Uterus (tissue), 4 donors: ENCODE measurements around the gene CERS6. TPM values are rescaled to one million over a fixed set of nuclear protein-coding genes. Genes with fewer than 3 reads are reported as not detected.

Experiments used
- DNase-seq, 2 donors: peaks; one replicate each; pipeline ENCODE4 v3.0.0-alpha.2; 2019 to 2020
- H3K27ac ChIP-seq, 2 donors: fragments of 200-600 bp; sonication (generic); 1 replicate in 1 of 2; 2 replicates in 1 of 2; pipeline ENCODE4 v1.5.1; 2016 to 2018
- H3K27me3 ChIP-seq, 2 donors: fragments of 200-600 bp; sonication (generic); one replicate each; pipeline ENCODE4 v1.5.1; 2018 to 2019; ENCODE audit warnings: control low read depth in 1 of 2
- H3K36me3 ChIP-seq, 2 donors: fragments of 200-600 bp; sonication (generic); one replicate each; pipeline ENCODE4 v1.5.1; 2019; ENCODE audit warnings: control low read depth in 1 of 2
- H3K4me1 ChIP-seq, 2 donors: fragments of 200-600 bp; sonication (generic); one replicate each; pipeline ENCODE4 v1.5.1; 2018 to 2019; ENCODE audit warnings: control low read depth in 1 of 2
- H3K4me3 ChIP-seq, 2 donors: fragments of 200-600 bp; sonication (generic); 1 replicate in 1 of 2; 2 replicates in 1 of 2; pipeline ENCODE4 v1.5.1; 2018 to 2019; ENCODE audit warnings: mild to moderate bottlenecking in 1 of 2
- H3K9me3 ChIP-seq, 2 donors: fragments of 200-600 bp; sonication (generic); one replicate each; pipeline ENCODE4 v1.5.1; 2019; ENCODE audit warnings: control low read depth in 1 of 2
- CTCF ChIP-seq, 4 experiments: fragments of 200-600 bp in 2 of 4; fragments of 450-650 bp in 2 of 4; sonication (generic) in 2 of 4; IDR thresholded peaks; one replicate each; pipeline ENCODE4 v1.5.1; 2016 to 2019; ENCODE audit warnings: antibody characterized with exemption in 4 of 4, mild to moderate bottlenecking in 2 of 4, moderate library complexity in 1 of 4
- POLR2A ChIP-seq, 2 donors: fragments of 450-650 bp; IDR thresholded peaks; one replicate each; pipeline ENCODE4 v1.6.1; 2016; ENCODE audit warnings: antibody characterized with exemption in 2 of 2, mild to moderate bottlenecking in 1 of 2, moderate library complexity in 1 of 2
- intact Hi-C: fragments of 100-400 bp; cut with DNase I; formaldehyde crosslinking; loops from one replicate; pipeline ENCODE4 v1.15.1; 2023; ENCODE audit warnings: low total_unique reads
- total RNA-seq, 4 donors: library from RNA; depleted of rRNA in 3 of 4; stranded (reverse); fragments of >200 nt in 3 of 4; gene quantifications; one replicate each; pipeline versions ENCODE4 v1.1.0 to v1.2.4, GENCODE V29; 2014 to 2023
- donor health status: DM: yes; HTN: yes; CAD: no.

CERS6 gene
- total RNA-seq, 4 donors from 2014 or later, result 20.0 to 47.2 (median 26.6) TPM

GRCh38 chr2:168470320-168471162 is 14.5 kb downstream of the CERS6 start:
- DNase-seq, result peak in 1 of 2 donors; percentile 48
- Histone ChIP-seq H3K4me1 (no peaks in the 10 kb centered on the region), H3K27ac (peak overlapping the region; percentile 79 to 81), H3K4me3 (no peak overlapping the region), H3K9me3 (no peaks in the 10 kb centered on the region), H3K27me3 (no peaks in the 10 kb centered on the region), H3K36me3 (no peaks in the 10 kb centered on the region)
- TF ChIP-seq CTCF (IDR thresholded peaks at IDR 0.05) (no peak), POLR2A (IDR thresholded peaks at IDR 0.05) (no peak)
- intact Hi-C loops, result no loop called here

- H3K27ac ChIP-seq, result peak overlapping the region; percentile 79 to 81
- H3K4me3 ChIP-seq, result no peak overlapping the region
- intact Hi-C loops, result no loop called here
- H3K27me3 ChIP-seq, result no peaks in the 10 kb centered on the region
- no peak for TF ChIP-seq POLR2A (IDR thresholded peaks at IDR 0.05)
- TF ChIP-seq CTCF (IDR thresholded peaks at IDR 0.05), result no peak
- DNase-seq, result no peak
- H3K36me3 ChIP-seq, result no peaks in the 10 kb centered on the region
- no peaks in the 10 kb centered on the region for H3K4me1 ChIP-seq
- no peaks in the 10 kb centered on the region for H3K9me3 ChIP-seq
These were observed 15.0 kb downstream of the CERS6 start for GRCh38 chr2:168471163-168471475.

- Histone ChIP-seq H3K4me1 (no peaks in the 10 kb centered on the region), H3K36me3 (no peaks in the 10 kb centered on the region), H3K4me3 (no peak overlapping the region), H3K27me3 (no peaks in the 10 kb centered on the region), H3K27ac (no peak overlapping the region), H3K9me3 (no peaks in the 10 kb centered on the region)
- no peak for DNase-seq
- intact Hi-C loops, result no loop called here
- TF ChIP-seq POLR2A (IDR thresholded peaks at IDR 0.05) (no peak), CTCF (IDR thresholded peaks at IDR 0.05) (no peak)
These were observed 19.6 kb downstream of the CERS6 start for GRCh38 chr2:168475636-168476035.

GRCh38 chr2:168478206-168478605 is 22.1 kb downstream of the CERS6 start:
- H3K36me3 ChIP-seq, result no peaks in the 10 kb centered on the region
- no peak for DNase-seq
- H3K4me3 ChIP-seq, result no peak overlapping the region
- H3K4me1 ChIP-seq, result no peaks in the 10 kb centered on the region
- intact Hi-C loops, result no loop called here
- no peaks in the 10 kb centered on the region for H3K9me3 ChIP-seq
- TF ChIP-seq POLR2A (IDR thresholded peaks at IDR 0.05), result no peak
- TF ChIP-seq CTCF (IDR thresholded peaks at IDR 0.05), result no peak
- H3K27me3 ChIP-seq, result no peaks in the 10 kb centered on the region
- no peak overlapping the region for H3K27ac ChIP-seq

GRCh38 chr2:168480356-168480755 is 24.3 kb downstream of the CERS6 start:
- H3K9me3 ChIP-seq, result no peaks in the 10 kb centered on the region
- no peak overlapping the region for H3K4me3 ChIP-seq
- H3K27me3 ChIP-seq, result no peaks in the 10 kb centered on the region
- H3K36me3 ChIP-seq, result no peaks in the 10 kb centered on the region
- intact Hi-C loops, result no loop called here
- TF ChIP-seq POLR2A (IDR thresholded peaks at IDR 0.05) (no peak), CTCF (IDR thresholded peaks at IDR 0.05) (no peak)
- no peak for DNase-seq
- H3K4me1 ChIP-seq, result no peaks in the 10 kb centered on the region
- no peak overlapping the region for H3K27ac ChIP-seq
